HCEC 1CT (cell line): Measurements from ENCODE around the gene FOXR1.

ENCODE experiments used
- DNase-seq: peaks from one replicate; pipeline ENCODE4 v3.0.0-alpha.2; 2017

The FOXR1 gene

GRCh38 chr11:119028346-119029068, 56.9 kb downstream of the FOXR1 start:
- no peak for DNase-seq

- no peak for DNase-seq
These were observed 57.4 kb downstream of the FOXR1 start for GRCh38 chr11:119029069-119029339.

- no peak for DNase-seq
These were observed 57.9 kb downstream of the FOXR1 start for GRCh38 chr11:119029340-119030028.

GRCh38 chr11:119030029-119030328, 58.4 kb downstream of the FOXR1 start:
- DNase-seq: no peak

GRCh38 chr11:119030329-119031047, 58.9 kb downstream of the FOXR1 start, which contains the start of gene SLC37A4:
TSS of gene SLC37A4 (minus strand) at chr11:119030877.
- peak; percentile 96 for DNase-seq
